Activated naive CD4-positive, alpha-beta T cell treated with anti-CD3 and anti-CD28 coated beads, Interleukin-2, amount 10 ng/mL, durations not matched to agents 7 days and 5 days (primary cell): ENCODE data around the gene GRIN2D.
"Not testable (repeated sequence)": the region's sequence is repeated elsewhere in the genome, so short reads cannot be mapped to it uniquely, and the experiment has no call there.

Experiments used
- CTCF ChIA-PET: fragments of 350-600 bp; sonication (Branson Sonifier 250); formaldehyde crosslinking; loops from one replicate; lab custom pipeline; 2021; ENCODE audit warnings: antibody characterized with exemption; lab: Charles Lee
- DNase-seq: peaks from one replicate; pipeline ENCODE4 v3.0.0-alpha.2; 2020
- H3K27ac Mint-ChIP-seq: one replicate; pipeline ENCODE4 v1.8.0; 2021; ENCODE audit warnings: mild to moderate bottlenecking, moderate library complexity, mixed read lengths
- H3K27me3 Mint-ChIP-seq: one replicate; pipeline ENCODE4 v1.8.0; 2021; ENCODE audit warnings: mild to moderate bottlenecking, mixed read lengths
- H3K36me3 Mint-ChIP-seq: one replicate; pipeline ENCODE4 v1.8.0; 2021; ENCODE audit warnings: mixed read lengths
- H3K4me1 Mint-ChIP-seq: one replicate; pipeline ENCODE4 v1.8.0; 2021; ENCODE audit warnings: mixed read lengths
- H3K4me3 Mint-ChIP-seq: one replicate; pipeline ENCODE4 v1.8.0; 2021; ENCODE audit warnings: mild to moderate bottlenecking, moderate library complexity, mixed read lengths
- H3K9me3 Mint-ChIP-seq: one replicate; pipeline ENCODE4 v1.8.0; 2021; ENCODE audit warnings: mixed read lengths

Gene GRIN2D

GRCh38 chr19:48381178-48381950 is 12.1 kb upstream of the GRIN2D start:
- DNase-seq = no peak
- peaks cover 31% of the 10 kb centered on the region for H3K36me3 Mint-ChIP-seq
- H3K9me3 Mint-ChIP-seq = no peaks in the 10 kb centered on the region
- no peak overlapping the region for H3K4me3 Mint-ChIP-seq
- CTCF ChIA-PET = no interaction called here
- no peaks in the 10 kb centered on the region for H3K27me3 Mint-ChIP-seq
- H3K4me1 Mint-ChIP-seq = peaks cover 2% of the 10 kb centered on the region
- peak overlapping the region; percentile 11 for H3K27ac Mint-ChIP-seq

GRCh38 chr19:48382286-48382685 is 11.2 kb upstream of the GRIN2D start:
- DNase-seq = no peak
- no peaks in the 10 kb centered on the region for H3K27me3 Mint-ChIP-seq
- CTCF ChIA-PET = no interaction called here
- H3K36me3 Mint-ChIP-seq = peaks cover 33% of the 10 kb centered on the region
- no peak overlapping the region for H3K27ac Mint-ChIP-seq
- H3K9me3 Mint-ChIP-seq = no peaks in the 10 kb centered on the region
- H3K4me1 Mint-ChIP-seq = peaks cover 2% of the 10 kb centered on the region
- no peak overlapping the region for H3K4me3 Mint-ChIP-seq

GRCh38 chr19:48385461-48386087 is 7.9 kb upstream of the GRIN2D start:
- Mint-ChIP-seq H3K27me3 (no peaks in the 10 kb centered on the region), H3K27ac (no peak overlapping the region), H3K4me3 (no peak overlapping the region), H3K4me1 (peaks cover 13% of the 10 kb centered on the region), H3K9me3 (no peaks in the 10 kb centered on the region), H3K36me3 (peaks cover 44% of the 10 kb centered on the region)
- CTCF ChIA-PET = no interaction called here
- DNase-seq = no peak

- Mint-ChIP-seq H3K4me1 (peaks cover 16% of the 10 kb centered on the region), H3K36me3 (peaks cover 38% of the 10 kb centered on the region), H3K27me3 (peaks cover 11% of the 10 kb centered on the region), H3K4me3 (no peak overlapping the region), H3K9me3 (no peaks in the 10 kb centered on the region), H3K27ac (no peak overlapping the region)
- no peak for DNase-seq
- CTCF ChIA-PET = no interaction called here
These were observed 6.5 kb upstream of the GRIN2D start for GRCh38 chr19:48386981-48387380.

- DNase-seq = peak; percentile 76
- peak overlapping the region; percentile 89 for H3K27ac Mint-ChIP-seq
- H3K27me3 Mint-ChIP-seq = peaks cover 46% of the 10 kb centered on the region
- peaks cover 17% of the 10 kb centered on the region for H3K36me3 Mint-ChIP-seq
- CTCF ChIA-PET = interaction anchor here (0.6 to 2.2 kb wide), 17 partner anchors 11 to 199 kb away, joined by 3 to 26 read pairs (median 4); partner anchors contain the start of genes SYNGR4 and TMEM143
- H3K9me3 Mint-ChIP-seq = no peaks in the 10 kb centered on the region
- peaks cover 27% of the 10 kb centered on the region for H3K4me1 Mint-ChIP-seq
- peak overlapping the region; percentile 95 for H3K4me3 Mint-ChIP-seq
These were observed 3.0 kb upstream of the GRIN2D start for GRCh38 chr19:48390188-48391099.

GRCh38 chr19:48391100-48392005 is 2.1 kb upstream of the GRIN2D start, which contains the start of gene KDELR1:
Gene KDELR1 (minus strand): TSS chr19:48391551. CDS start chr19:48391358, 193 bp downstream.
- H3K27me3 Mint-ChIP-seq = peaks cover 55% of the 10 kb centered on the region
- peak; percentile 78 for DNase-seq
- H3K9me3 Mint-ChIP-seq = no peaks in the 10 kb centered on the region
- peaks cover 14% of the 10 kb centered on the region for H3K36me3 Mint-ChIP-seq
- CTCF ChIA-PET = interaction anchor here (0.7 to 2.2 kb wide), 20 partner anchors 8 to 192 kb away, joined by 3 to 26 read pairs (median 4); partner anchors contain the start of genes SYNGR4 and TMEM143
- peak within 1 kb of the TSS; percentile 95 for H3K4me3 Mint-ChIP-seq
- peaks cover 32% of the 10 kb centered on the region for H3K4me1 Mint-ChIP-seq
- H3K27ac Mint-ChIP-seq = peak within 1 kb of the TSS; percentile 89

GRCh38 chr19:48392006-48392344 is 1.5 kb upstream of the GRIN2D start:
- H3K27me3 Mint-ChIP-seq = peaks cover 61% of the 10 kb centered on the region
- H3K4me3 Mint-ChIP-seq = peak overlapping the region; percentile 95
- H3K27ac Mint-ChIP-seq, H3K9me3 Mint-ChIP-seq, DNase-seq: not testable (repeated sequence)
- peaks cover 32% of the 10 kb centered on the region for H3K4me1 Mint-ChIP-seq
- CTCF ChIA-PET = interaction anchor here (0.7 to 2.2 kb wide), 14 partner anchors 8 to 192 kb away, joined by 3 to 26 read pairs (median 8); partner anchors contain the start of genes SYNGR4 and TMEM143
- H3K36me3 Mint-ChIP-seq = peaks cover 13% of the 10 kb centered on the region

GRCh38 chr19:48392860-48393558 is 459 bp upstream of the GRIN2D start:
- Mint-ChIP-seq H3K9me3 (no peaks in the 10 kb centered on the region), H3K27ac (no peak overlapping the region), H3K4me1 (peaks cover 42% of the 10 kb centered on the region), H3K36me3 (peaks cover 12% of the 10 kb centered on the region), H3K4me3 (peak overlapping the region; percentile 54), H3K27me3 (peaks cover 71% of the 10 kb centered on the region)
- CTCF ChIA-PET = no interaction called here
- DNase-seq = no peak

- peaks cover 78% of the 10 kb centered on the region for H3K27me3 Mint-ChIP-seq
These were observed 1.1 kb downstream of the GRIN2D start for GRCh38 chr19:48394331-48395169.

GRCh38 chr19:48395170-48395455 is 1.6 kb downstream of the GRIN2D start:
- Mint-ChIP-seq H3K4me3 (no peak overlapping the region), H3K9me3 (peaks cover 3% of the 10 kb centered on the region), H3K27ac (no peak overlapping the region), H3K4me1 (peaks cover 44% of the 10 kb centered on the region), H3K27me3 (peaks cover 83% of the 10 kb centered on the region), H3K36me3 (peaks cover 6% of the 10 kb centered on the region)
- no peak for DNase-seq
- CTCF ChIA-PET = interaction anchor here (1.0 kb wide), 1 partner anchor 12 kb away, joined by 3 read pairs; no protein-coding TSS in a partner anchor

More at GRCh38 chr19:48394331-48395169, 1.1 kb downstream of the GRIN2D start:
- H3K4me1 Mint-ChIP-seq = peaks cover 41% of the 10 kb centered on the region
- no peak overlapping the region for H3K27ac Mint-ChIP-seq
- H3K4me3 Mint-ChIP-seq = no peak overlapping the region
- DNase-seq = no peak
- peaks cover 2% of the 10 kb centered on the region for H3K9me3 Mint-ChIP-seq
- CTCF ChIA-PET = interaction anchor here (1.0 kb wide), 1 partner anchor 13 kb away, joined by 3 read pairs; no protein-coding TSS in a partner anchor
- peaks cover 6% of the 10 kb centered on the region for H3K36me3 Mint-ChIP-seq

- H3K27me3 Mint-ChIP-seq = peaks cover 86% of the 10 kb centered on the region
- H3K4me3 Mint-ChIP-seq = no peak overlapping the region
- H3K9me3 Mint-ChIP-seq = peaks cover 3% of the 10 kb centered on the region
- DNase-seq = no peak
- H3K27ac Mint-ChIP-seq = no peak overlapping the region
- CTCF ChIA-PET = interaction anchor here (0.6 to 1.0 kb wide), 2 partner anchors 12 to 86 kb away, joined by 3 read pairs; no protein-coding TSS in a partner anchor
- H3K4me1 Mint-ChIP-seq = peaks cover 44% of the 10 kb centered on the region
- peaks cover 6% of the 10 kb centered on the region for H3K36me3 Mint-ChIP-seq
These were observed 2.0 kb downstream of the GRIN2D start for GRCh38 chr19:48395499-48395898.
